NCI-H446 treated with DMSO at 0.1 percent for 48 hours (cell line): ENCODE data around the gene PRPF31.
"Not testable (repeated sequence)": the region's sequence is repeated elsewhere in the genome, so short reads cannot be mapped to it uniquely, and the experiment has no call there.

Experiments
- DNase-seq: peaks from one replicate; lab custom pipeline; 2025; lab: John Stamatoyannopoulos, UW

Gene PRPF31

GRCh38 chr19:54164369-54165068 is 49.0 kb downstream of the PRPF31 start:
- no peak for DNase-seq

GRCh38 chr19:54165222-54165621 is 49.7 kb downstream of the PRPF31 start:
- no peak for DNase-seq

GRCh38 chr19:54168174-54168917 is 52.8 kb downstream of the PRPF31 start:
- peak; percentile 58 for DNase-seq

GRCh38 chr19:54169149-54169740 is 53.7 kb downstream of the PRPF31 start:
- DNase-seq = no peak

- DNase-seq = not testable (repeated sequence)
These were observed 56.3 kb downstream of the PRPF31 start for GRCh38 chr19:54171736-54172431.

GRCh38 chr19:54172471-54173358 is 57.2 kb downstream of the PRPF31 start, which contains the start of gene TMC4:
TSS of gene TMC4 (minus strand) at chr19:54173160. CDS start at chr19:54173117, 43 bp downstream.
- no peak for DNase-seq

- DNase-seq = no peak
These were observed 57.8 kb downstream of the PRPF31 start for GRCh38 chr19:54173359-54173699.

GRCh38 chr19:54173951-54174834 is 58.6 kb downstream of the PRPF31 start:
- no peak for DNase-seq

GRCh38 chr19:54178581-54179261 is 63.2 kb downstream of the PRPF31 start:
- no peak for DNase-seq

GRCh38 chr19:54179262-54179852 is 63.8 kb downstream of the PRPF31 start:
- no peak for DNase-seq

- DNase-seq = no peak
These were observed 64.4 kb downstream of the PRPF31 start for GRCh38 chr19:54179921-54180461.

- DNase-seq = no peak
These were observed 65.1 kb downstream of the PRPF31 start for GRCh38 chr19:54180691-54181091.
